OCI-LY7 (cell line): ENCODE data around the gene UROD.
"Not testable (repeated sequence)": the region's sequence is repeated elsewhere in the genome, so short reads cannot be mapped to it uniquely, and the experiment has no call there.

ENCODE experiments used
- CTCF ChIP-seq: fragments of 200-600 bp; sonication (generic); conservative IDR thresholded peaks from 2 replicates; pipeline ENCODE4 v1.5.1; 2014; ENCODE audit warnings: mild to moderate bottlenecking, antibody characterized with exemption, low read length, moderate library complexity, mixed read lengths
- EZH2phosphoT487 ChIP-seq: fragments of 200-600 bp; sonication (generic); IDR thresholded peaks from 2 replicates; pipeline ENCODE4 v1.6.1; 2018; ENCODE audit warnings: low read depth, borderline replicate concordance, mild to moderate bottlenecking, mixed run types, antibody characterized with exemption, low read length, moderate library complexity, mixed read lengths

GRCh38 chr1:45001576-45001975 lies 10.5 kb upstream of the UROD start:
- TF ChIP-seq EZH2phosphoT487, CTCF: not testable (repeated sequence)
